H1 (cell line): ENCODE data around the gene MYOM1. TPM values are rescaled to one million over a fixed set of nuclear protein-coding genes. Genes with fewer than 3 reads are reported as not detected.

Source experiments
- ATF3 ChIP-seq: IDR thresholded peaks from 2 replicates; pipeline ENCODE4 v1.6.1; 2011; ENCODE audit warnings: low read depth, mild to moderate bottlenecking, low read length; ENCODE audit not compliant: insufficient read depth
- GABPA ChIP-seq: IDR thresholded peaks from 2 replicates; pipeline ENCODE4 v1.6.1; 2011; ENCODE audit warnings: mild to moderate bottlenecking, low read length, moderate library complexity, borderline replicate concordance; ENCODE audit not compliant: insufficient read depth
- KDM1A ChIP-seq: fragments of 200-600, 300-600 bp; sonication (generic); IDR thresholded peaks from 2 replicates; pipeline ENCODE4 v1.7.1; 2016; ENCODE audit warnings: mild to moderate bottlenecking, low read length, borderline replicate concordance
- TBP ChIP-seq: IDR thresholded peaks from 2 replicates; pipeline ENCODE4 v1.6.1; 2011; ENCODE audit warnings: low read depth, low read length, improper control_type of control experiment
- TCF12 ChIP-seq: IDR thresholded peaks from 2 replicates; pipeline ENCODE4 v1.6.1; 2011; ENCODE audit warnings: low read depth, mild to moderate bottlenecking, low read length
- polyA plus RNA-seq, 7 experiments: library from polyadenylated mRNA; depleted of rRNA in 3 of 7; stranded (reverse) in 5 of 7; unstranded in 2 of 7; fragments of >200 nt in 5 of 7; fragments of 200-250 nt in 2 of 7; gene quantifications; 1 replicate in 5 of 7; 2 replicates in 1 of 7; 4 replicates in 1 of 7; pipeline versions ENCODE4 v1.2.1 to v1.2.3, GENCODE V29; 2011 to 2013; ENCODE audit warnings: missing spikeins in 2 of 7, mixed read lengths in 2 of 7
- total RNA-seq: library from RNA; stranded (reverse); fragmentation: NEBNext Ultra II Directional; extraction: Animal tissue kit (Norgen Biotek cat#: 25700); gene quantifications from 2 replicates; pipeline ENCODE4 v1.2.1, GENCODE V29; 2021
- TF ChIP-seq, protein P1 (sequence below), 3 experiments: IDR thresholded peaks; 1 replicate in 2 of 3; 2 replicates in 1 of 3; pipeline versions ENCODE4 v1.5.1 to v1.6.1; 2011; ENCODE audit warnings: low read length in 3 of 3, mild to moderate bottlenecking in 3 of 3, inconsistent platforms in 2 of 3, low read depth in 1 of 3, moderate library complexity in 1 of 3; ENCODE audit not compliant: insufficient read depth in 1 of 3; ENCODE audit errors: control extremely low read depth in 1 of 3

The MYOM1 gene
- total and polyA plus RNA-seq, 2 of the 8 experiments (the other 6 are each of a cell fraction or from before 2014, with no cell fraction given): 0.06 to 0.32 TPM

DNA sequence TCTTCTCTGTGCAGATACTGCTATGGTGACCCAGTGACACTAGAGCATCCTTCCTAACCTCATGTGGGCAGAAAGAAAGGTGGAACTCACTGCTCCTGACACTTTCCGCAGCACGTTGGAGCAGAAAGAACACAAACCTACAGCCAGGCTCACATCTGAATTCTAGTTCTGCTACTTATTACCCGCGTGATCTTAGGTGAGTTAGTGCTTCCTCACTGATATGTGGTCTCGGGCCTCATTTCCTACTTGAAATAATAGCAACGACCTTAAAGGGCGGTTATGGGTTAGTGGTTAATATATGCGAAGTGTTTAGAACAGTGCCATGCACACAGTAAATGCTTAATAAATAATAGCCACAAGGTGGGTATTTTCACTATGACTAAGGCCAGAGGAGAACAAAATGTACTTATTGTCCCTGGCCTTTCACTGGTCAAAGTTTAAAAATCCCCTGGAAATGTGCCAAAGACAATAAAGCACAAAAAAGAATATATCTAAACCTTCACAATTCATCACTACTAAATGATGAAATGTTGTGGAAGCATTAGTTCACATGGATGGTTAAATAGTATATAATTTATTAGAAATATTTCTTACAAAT is 66.6 kb downstream of the MYOM1 start (continued):
- TF ChIP-seq KDM1A: no peak
- TF ChIP-seq TBP: no peak
- TF ChIP-seq, protein P1, sequence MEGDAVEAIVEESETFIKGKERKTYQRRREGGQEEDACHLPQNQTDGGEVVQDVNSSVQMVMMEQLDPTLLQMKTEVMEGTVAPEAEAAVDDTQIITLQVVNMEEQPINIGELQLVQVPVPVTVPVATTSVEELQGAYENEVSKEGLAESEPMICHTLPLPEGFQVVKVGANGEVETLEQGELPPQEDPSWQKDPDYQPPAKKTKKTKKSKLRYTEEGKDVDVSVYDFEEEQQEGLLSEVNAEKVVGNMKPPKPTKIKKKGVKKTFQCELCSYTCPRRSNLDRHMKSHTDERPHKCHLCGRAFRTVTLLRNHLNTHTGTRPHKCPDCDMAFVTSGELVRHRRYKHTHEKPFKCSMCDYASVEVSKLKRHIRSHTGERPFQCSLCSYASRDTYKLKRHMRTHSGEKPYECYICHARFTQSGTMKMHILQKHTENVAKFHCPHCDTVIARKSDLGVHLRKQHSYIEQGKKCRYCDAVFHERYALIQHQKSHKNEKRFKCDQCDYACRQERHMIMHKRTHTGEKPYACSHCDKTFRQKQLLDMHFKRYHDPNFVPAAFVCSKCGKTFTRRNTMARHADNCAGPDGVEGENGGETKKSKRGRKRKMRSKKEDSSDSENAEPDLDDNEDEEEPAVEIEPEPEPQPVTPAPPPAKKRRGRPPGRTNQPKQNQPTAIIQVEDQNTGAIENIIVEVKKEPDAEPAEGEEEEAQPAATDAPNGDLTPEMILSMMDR (IDR thresholded peaks at IDR 0.05; ENCODE audit: control extremely low read depth in 1 of 3, insufficient read depth in 1 of 3, low read depth in 1 of 3, low read length in 3 of 3): no peak
- TF ChIP-seq TCF12: no peak
- TF ChIP-seq ATF3: no peak
- TF ChIP-seq GABPA: no peak
- TF ChIP-seq, all 59 proteins: peak for 0
